Fibroblast of lung (primary cell): ENCODE data around the gene SLC45A1. TPM values are rescaled to one million over a fixed set of nuclear protein-coding genes. Genes with fewer than 3 reads are reported as not detected.

Experiments used
- DNase-seq, 2 donors: peaks; one replicate each; pipeline versions ENCODE4 v3.0.0 to v3.0.0-alpha.2; 2010; ENCODE audit warnings: low read depth in 2 of 2
- H2AFZ ChIP-seq: 2 replicates; pipeline ENCODE4 v1.5.1; 2012; ENCODE audit warnings: low read length, control low read depth, inconsistent platforms
- H3K27ac ChIP-seq: 2 replicates; pipeline ENCODE4 v1.5.1; 2011; ENCODE audit warnings: low read length, control low read depth; ENCODE audit not compliant: insufficient read depth
- H3K27me3 ChIP-seq: 2 replicates; pipeline ENCODE4 v1.5.1; 2011; ENCODE audit warnings: mild to moderate bottlenecking, low read length; ENCODE audit not compliant: control insufficient read depth, insufficient read depth
- H3K36me3 ChIP-seq: 2 replicates; pipeline ENCODE4 v1.5.1; 2011; ENCODE audit warnings: low read length; ENCODE audit not compliant: control insufficient read depth, insufficient read depth
- H3K4me1 ChIP-seq: 2 replicates; pipeline ENCODE4 v1.5.1; 2011; ENCODE audit warnings: low read length; ENCODE audit not compliant: control insufficient read depth, insufficient read depth; ENCODE audit errors: extremely low read depth
- H3K4me2 ChIP-seq: 2 replicates; pipeline ENCODE4 v1.5.1; 2011; ENCODE audit warnings: low read length, control low read depth; ENCODE audit not compliant: insufficient read depth; ENCODE audit errors: extremely low read depth
- H3K4me3 ChIP-seq, 4 experiments: fragments of 200-600 bp in 1 of 4; sonication (generic) in 1 of 4; replicated peaks in 1 of 4; 2 replicates each; pipeline ENCODE4 v1.5.1; 2011 to 2016; ENCODE audit warnings: low read length in 4 of 4, low read depth in 3 of 4, mild to moderate bottlenecking in 3 of 4, control low read depth in 2 of 4, inconsistent platforms in 1 of 4, mixed read lengths in 1 of 4; ENCODE audit not compliant: insufficient read depth in 1 of 4; ENCODE audit errors: control extremely low read depth in 1 of 4
- H3K79me2 ChIP-seq: 2 replicates; pipeline ENCODE4 v1.5.1; 2012; ENCODE audit warnings: mild to moderate bottlenecking, low read length, inconsistent platforms; ENCODE audit not compliant: control insufficient read depth, insufficient read depth
- H3K9ac ChIP-seq: 2 replicates; pipeline ENCODE4 v1.5.1; 2011; ENCODE audit warnings: mild to moderate bottlenecking, low read length, control low read depth; ENCODE audit not compliant: insufficient read depth
- H3K9me3 ChIP-seq: 2 replicates; pipeline ENCODE4 v1.5.1; 2012; ENCODE audit warnings: low read depth, low read length; ENCODE audit not compliant: control insufficient read depth, insufficient read depth
- H4K20me1 ChIP-seq: 2 replicates; pipeline ENCODE4 v1.5.1; 2011; ENCODE audit warnings: low read length; ENCODE audit not compliant: control insufficient read depth, insufficient read depth; ENCODE audit errors: extremely low read depth
- EZH2 ChIP-seq: IDR thresholded peaks from 2 replicates; pipeline ENCODE4 v1.5.1; 2012; ENCODE audit warnings: low read length, control low read depth, mild to moderate bottlenecking; ENCODE audit errors: missing control alignments
- polyA plus RNA-seq, 2 donors: library from polyadenylated mRNA; depleted of rRNA in 1 of 2; stranded (reverse) in 1 of 2; unstranded in 1 of 2; fragments of >200 nt; gene quantifications; 2 replicates each; pipeline ENCODE4 v1.2.1, GENCODE V29; 2011 to 2012; ENCODE audit warnings: missing spikeins in 1 of 2
- total RNA-seq: library from RNA; depleted of rRNA; stranded (reverse); fragments of >200 nt; gene quantifications from 2 replicates; pipeline ENCODE4 v1.2.1, GENCODE V29; 2014
- TF ChIP-seq, protein P1 (sequence below), 2 donors: IDR thresholded peaks in 1 of 2; conservative IDR thresholded peaks in 1 of 2; 1 replicate in 1 of 2; 2 replicates in 1 of 2; pipeline ENCODE4 v1.5.1; 2011 to 2012; ENCODE audit warnings: low read length in 2 of 2, control low read depth in 1 of 2, inconsistent platforms in 1 of 2, low read depth in 1 of 2, mild to moderate bottlenecking in 1 of 2

SLC45A1 gene
- total and polyA plus RNA-seq, 2 donors (not counting 1 experiment from before 2014, with no cell fraction given): 2.1 to 2.6 TPM

DNA sequence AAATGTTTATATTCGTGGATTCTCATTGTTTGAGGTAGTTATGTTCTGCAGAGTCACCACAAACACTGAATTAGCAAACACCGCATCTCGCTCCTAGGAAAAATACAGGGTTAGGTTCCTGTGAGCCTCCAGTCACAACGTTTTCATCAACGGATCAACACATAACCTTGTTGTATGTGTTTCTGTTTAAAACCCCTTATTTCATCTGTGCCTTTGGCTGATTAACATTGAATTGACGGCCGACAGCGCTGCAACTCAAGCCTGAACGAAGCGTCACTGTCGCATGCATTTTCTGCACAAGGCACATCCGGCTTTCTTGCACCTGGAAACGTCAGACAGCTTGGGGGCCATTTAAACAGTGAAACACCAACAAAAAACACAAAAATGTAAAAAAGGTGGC lies 8.4 kb downstream of the SLC45A1 start:
- no peak overlapping the region for H3K27ac ChIP-seq
- no peak overlapping the region for H3K9ac ChIP-seq
- no peaks in the 10 kb centered on the region for H3K27me3 ChIP-seq
- no peak overlapping the region for H3K4me2 ChIP-seq
- TF ChIP-seq, protein P1, sequence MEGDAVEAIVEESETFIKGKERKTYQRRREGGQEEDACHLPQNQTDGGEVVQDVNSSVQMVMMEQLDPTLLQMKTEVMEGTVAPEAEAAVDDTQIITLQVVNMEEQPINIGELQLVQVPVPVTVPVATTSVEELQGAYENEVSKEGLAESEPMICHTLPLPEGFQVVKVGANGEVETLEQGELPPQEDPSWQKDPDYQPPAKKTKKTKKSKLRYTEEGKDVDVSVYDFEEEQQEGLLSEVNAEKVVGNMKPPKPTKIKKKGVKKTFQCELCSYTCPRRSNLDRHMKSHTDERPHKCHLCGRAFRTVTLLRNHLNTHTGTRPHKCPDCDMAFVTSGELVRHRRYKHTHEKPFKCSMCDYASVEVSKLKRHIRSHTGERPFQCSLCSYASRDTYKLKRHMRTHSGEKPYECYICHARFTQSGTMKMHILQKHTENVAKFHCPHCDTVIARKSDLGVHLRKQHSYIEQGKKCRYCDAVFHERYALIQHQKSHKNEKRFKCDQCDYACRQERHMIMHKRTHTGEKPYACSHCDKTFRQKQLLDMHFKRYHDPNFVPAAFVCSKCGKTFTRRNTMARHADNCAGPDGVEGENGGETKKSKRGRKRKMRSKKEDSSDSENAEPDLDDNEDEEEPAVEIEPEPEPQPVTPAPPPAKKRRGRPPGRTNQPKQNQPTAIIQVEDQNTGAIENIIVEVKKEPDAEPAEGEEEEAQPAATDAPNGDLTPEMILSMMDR (conservative IDR thresholded peaks at IDR 0.05 in 1 of 2, IDR thresholded peaks at IDR 0.05 in 1 of 2; ENCODE audit: low read depth in 1 of 2, low read length in 2 of 2): no peak
- no peak for TF ChIP-seq EZH2
- H4K20me1 ChIP-seq: no peaks in the 10 kb centered on the region
- no peak overlapping the region for H3K4me3 ChIP-seq
- H2AFZ ChIP-seq: no peak overlapping the region
- no peaks in the 10 kb centered on the region for H3K79me2 ChIP-seq
- H3K9me3 ChIP-seq: no peaks in the 10 kb centered on the region
- no peaks in the 10 kb centered on the region for H3K4me1 ChIP-seq
- no peak for DNase-seq
- no peaks in the 10 kb centered on the region for H3K36me3 ChIP-seq

DNA sequence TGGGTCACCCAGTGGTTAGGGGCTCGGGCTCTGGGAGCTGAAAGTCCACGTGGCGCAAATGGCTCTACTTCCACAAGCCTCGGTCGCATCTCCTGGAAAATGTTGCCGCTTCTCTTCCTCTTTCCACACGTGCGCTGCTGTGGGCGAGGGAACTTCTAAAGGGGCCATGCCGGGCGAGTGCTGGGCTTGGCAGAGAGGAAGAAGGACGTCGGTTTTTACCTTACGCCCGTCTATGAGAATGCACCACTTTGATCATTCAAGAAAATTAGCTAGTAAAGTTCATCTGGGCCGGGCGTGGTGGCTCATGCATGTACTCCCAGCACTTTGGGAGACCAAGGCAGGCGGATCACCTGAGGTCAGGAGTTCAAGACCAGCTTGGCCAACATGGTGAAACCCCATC lies 10.4 kb downstream of the SLC45A1 start:
- Histone ChIP-seq H3K79me2 (no peaks in the 10 kb centered on the region), H4K20me1 (no peaks in the 10 kb centered on the region), H3K4me2 (no peak overlapping the region), H3K27me3 (no peaks in the 10 kb centered on the region), H3K9ac (no peak overlapping the region), H3K4me3 (no peak overlapping the region), H2AFZ (no peak overlapping the region), H3K27ac (no peak overlapping the region), H3K36me3 (no peaks in the 10 kb centered on the region), H3K9me3 (no peaks in the 10 kb centered on the region), H3K4me1 (no peaks in the 10 kb centered on the region)
- DNase-seq: no peak
- TF ChIP-seq EZH2: no peak
- TF ChIP-seq, protein P1 (conservative IDR thresholded peaks at IDR 0.05 in 1 of 2, IDR thresholded peaks at IDR 0.05 in 1 of 2; ENCODE audit: low read depth in 1 of 2, low read length in 2 of 2): no peak

DNA sequence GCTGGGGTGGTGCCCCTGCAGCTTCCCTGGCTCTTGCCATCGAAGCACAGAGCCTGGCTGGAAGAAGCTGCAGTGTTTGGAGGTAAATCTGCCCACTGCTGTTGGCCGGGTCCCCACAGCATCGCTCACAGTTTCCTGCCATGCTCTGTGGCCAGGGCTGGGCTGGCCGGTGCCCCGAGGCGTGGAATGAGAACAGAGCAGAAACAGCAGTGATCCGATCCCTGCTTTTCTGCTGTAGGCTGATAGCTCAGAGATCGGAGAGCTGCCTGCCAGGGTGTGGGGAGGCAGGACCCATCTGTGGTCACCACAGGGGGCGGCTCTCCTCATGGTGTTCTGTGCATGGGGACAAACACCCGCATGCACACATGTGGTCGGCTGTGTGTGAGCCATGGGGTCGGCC lies 11.5 kb downstream of the SLC45A1 start:
- H3K4me3 ChIP-seq: no peak overlapping the region
- no peak for DNase-seq
- no peaks in the 10 kb centered on the region for H3K9me3 ChIP-seq
- H3K9ac ChIP-seq: no peak overlapping the region
- no peak overlapping the region for H2AFZ ChIP-seq
- no peaks in the 10 kb centered on the region for H4K20me1 ChIP-seq
- H3K27me3 ChIP-seq: no peaks in the 10 kb centered on the region
- TF ChIP-seq EZH2: no peak
- TF ChIP-seq, protein P1 (conservative IDR thresholded peaks at IDR 0.05 in 1 of 2, IDR thresholded peaks at IDR 0.05 in 1 of 2; ENCODE audit: low read depth in 1 of 2, low read length in 2 of 2): no peak
- no peak overlapping the region for H3K27ac ChIP-seq
- no peaks in the 10 kb centered on the region for H3K79me2 ChIP-seq
- H3K4me2 ChIP-seq: no peak overlapping the region
- no peaks in the 10 kb centered on the region for H3K4me1 ChIP-seq
- no peaks in the 10 kb centered on the region for H3K36me3 ChIP-seq
